ENCODE data around the gene MYO5B. TPM values are rescaled to one million over a fixed set of nuclear protein-coding genes. Genes with fewer than 3 reads are reported as not detected.

MYO5B gene
- total RNA-seq, 2 experiments from 2014 or later, result not detected

DNA sequence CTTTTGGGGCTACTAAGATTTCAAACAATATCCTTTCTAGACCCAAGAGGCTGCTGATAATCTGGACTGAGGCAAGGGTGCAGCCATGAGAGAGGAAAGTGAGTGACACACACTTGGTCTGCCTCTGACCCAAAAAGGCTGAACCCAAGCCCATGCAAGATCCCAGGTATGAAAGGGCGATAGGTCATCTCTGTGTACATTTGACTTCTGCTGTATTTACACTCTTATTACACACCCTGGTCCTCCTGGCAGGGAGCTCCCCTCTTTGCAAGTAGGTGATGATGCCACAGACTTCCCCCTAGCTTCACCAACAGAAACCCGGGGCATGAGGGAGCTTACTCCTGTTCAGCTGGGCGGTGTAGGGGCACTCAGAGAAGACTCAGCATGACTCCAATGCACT lies 319.8 kb downstream of the MYO5B start:
- ChIA-PET CTCF (ENCODE audit: unreplicated experiment) (no interaction called here), POLR2A (no interaction called here)
- H3K9me3 ChIP-seq (ENCODE audit: low read length), result no peaks in the 10 kb centered on the region
- H2AFZ ChIP-seq (ENCODE audit: low read length), result no peak overlapping the region
- H4K20me1 ChIP-seq (ENCODE audit: insufficient read depth, low read length), result no peaks in the 10 kb centered on the region
- H3K4me1 ChIP-seq (ENCODE audit: insufficient read depth, low read length, poor library complexity, severe bottlenecking), result no peaks in the 10 kb centered on the region
- H3K79me2 ChIP-seq (ENCODE audit: insufficient read depth, low read depth, low read length), result no peaks in the 10 kb centered on the region
- H3K9me2 ChIP-seq (ENCODE audit: insufficient read depth, low read length), result no peaks in the 10 kb centered on the region
- intact Hi-C loops (cut with micrococcal nuclease; ENCODE audit: unreplicated experiment), result no loop called here
- H3K36me3 ChIP-seq (ENCODE audit: insufficient read depth, low read length), result no peaks in the 10 kb centered on the region
- H3K4me3 ChIP-seq (ENCODE audit: low read depth, low read length, poor library complexity, severe bottlenecking), result no peak overlapping the region
- H3K27ac ChIP-seq (ENCODE audit: low read depth, low read length, poor library complexity, severe bottlenecking), result no peak overlapping the region
- H3K4me2 ChIP-seq (ENCODE audit: low read length), result no peak overlapping the region
- DNase-seq (ENCODE audit: low spot score), result no peak
- no peak for TF ChIP-seq EZH2phosphoT487 (IDR thresholded peaks at IDR 0.05; ENCODE audit: borderline replicate concordance, low read depth, low read length)
- TF ChIP-seq, protein P1, sequence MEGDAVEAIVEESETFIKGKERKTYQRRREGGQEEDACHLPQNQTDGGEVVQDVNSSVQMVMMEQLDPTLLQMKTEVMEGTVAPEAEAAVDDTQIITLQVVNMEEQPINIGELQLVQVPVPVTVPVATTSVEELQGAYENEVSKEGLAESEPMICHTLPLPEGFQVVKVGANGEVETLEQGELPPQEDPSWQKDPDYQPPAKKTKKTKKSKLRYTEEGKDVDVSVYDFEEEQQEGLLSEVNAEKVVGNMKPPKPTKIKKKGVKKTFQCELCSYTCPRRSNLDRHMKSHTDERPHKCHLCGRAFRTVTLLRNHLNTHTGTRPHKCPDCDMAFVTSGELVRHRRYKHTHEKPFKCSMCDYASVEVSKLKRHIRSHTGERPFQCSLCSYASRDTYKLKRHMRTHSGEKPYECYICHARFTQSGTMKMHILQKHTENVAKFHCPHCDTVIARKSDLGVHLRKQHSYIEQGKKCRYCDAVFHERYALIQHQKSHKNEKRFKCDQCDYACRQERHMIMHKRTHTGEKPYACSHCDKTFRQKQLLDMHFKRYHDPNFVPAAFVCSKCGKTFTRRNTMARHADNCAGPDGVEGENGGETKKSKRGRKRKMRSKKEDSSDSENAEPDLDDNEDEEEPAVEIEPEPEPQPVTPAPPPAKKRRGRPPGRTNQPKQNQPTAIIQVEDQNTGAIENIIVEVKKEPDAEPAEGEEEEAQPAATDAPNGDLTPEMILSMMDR (conservative IDR thresholded peaks at IDR 0.05; ENCODE audit: low read length), result no peak
- BruUV-seq (replicated peaks), result no TSS peak

DNA sequence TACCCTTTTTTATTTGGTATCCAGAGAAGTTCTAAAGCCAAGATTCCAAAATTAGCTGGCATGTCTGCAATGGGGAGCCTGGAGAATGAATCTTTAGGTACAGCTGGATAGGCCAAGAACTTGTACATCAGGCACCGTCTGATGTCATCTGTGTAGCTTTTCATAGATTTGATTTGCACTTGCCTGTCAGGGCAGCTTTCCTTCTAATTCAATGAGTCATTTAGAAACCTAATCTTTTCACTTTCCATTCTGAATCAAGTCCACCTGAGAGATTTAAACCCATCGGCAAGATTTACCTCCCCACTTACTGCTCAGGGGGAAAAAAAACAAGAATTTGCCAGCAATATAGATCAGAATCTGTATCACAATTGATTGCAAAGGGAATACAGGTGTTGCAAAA lies 320.7 kb downstream of the MYO5B start:
- no peak for DNase-seq (ENCODE audit: low spot score)
- Histone ChIP-seq H3K36me3 (ENCODE audit: insufficient read depth, low read length) (no peaks in the 10 kb centered on the region), H4K20me1 (ENCODE audit: insufficient read depth, low read length) (no peaks in the 10 kb centered on the region), H3K4me1 (ENCODE audit: insufficient read depth, low read length, poor library complexity, severe bottlenecking) (no peaks in the 10 kb centered on the region), H3K27ac (ENCODE audit: low read depth, low read length, poor library complexity, severe bottlenecking) (no peak overlapping the region), H3K9me3 (ENCODE audit: low read length) (no peaks in the 10 kb centered on the region), H2AFZ (ENCODE audit: low read length) (no peak overlapping the region), H3K4me3 (ENCODE audit: low read depth, low read length, poor library complexity, severe bottlenecking) (no peak overlapping the region), H3K9me2 (ENCODE audit: insufficient read depth, low read length) (no peaks in the 10 kb centered on the region), H3K79me2 (ENCODE audit: insufficient read depth, low read depth, low read length) (no peaks in the 10 kb centered on the region), H3K4me2 (ENCODE audit: low read length) (no peak overlapping the region)
- no TSS peak for BruUV-seq (replicated peaks)
- POLR2A ChIA-PET, result no interaction called here
- CTCF ChIA-PET (ENCODE audit: unreplicated experiment), result no interaction called here
- intact Hi-C loops (cut with micrococcal nuclease; ENCODE audit: unreplicated experiment), result no loop called here
- TF ChIP-seq, protein P1 (conservative IDR thresholded peaks at IDR 0.05; ENCODE audit: low read length), result no peak
- no peak for TF ChIP-seq EZH2phosphoT487 (IDR thresholded peaks at IDR 0.05; ENCODE audit: borderline replicate concordance, low read depth, low read length)

DNA sequence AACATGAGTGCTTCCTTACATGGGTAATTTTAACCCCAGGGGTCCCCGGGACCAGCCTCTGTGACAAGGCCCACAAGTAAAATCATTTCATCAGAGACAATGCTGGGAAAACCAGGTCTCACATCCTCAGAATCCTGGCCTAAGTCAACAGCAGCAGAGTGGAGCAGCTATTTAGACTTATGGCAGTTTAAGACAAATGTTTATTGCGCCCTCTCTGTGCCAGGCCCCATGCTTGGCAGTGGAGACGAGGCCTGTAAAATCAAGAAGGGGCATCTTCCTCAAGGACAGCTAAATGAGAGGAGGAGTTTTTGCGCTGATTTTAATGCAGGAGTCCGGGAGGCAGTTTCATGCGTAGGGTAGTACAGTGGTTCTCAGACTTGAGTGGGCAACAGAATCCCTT lies 325.6 kb downstream of the MYO5B start:
- no peak overlapping the region for H3K4me3 ChIP-seq (ENCODE audit: low read depth, low read length, poor library complexity, severe bottlenecking)
- H3K36me3 ChIP-seq (ENCODE audit: insufficient read depth, low read length), result no peaks in the 10 kb centered on the region
- no peak for DNase-seq (ENCODE audit: low spot score)
- H3K9me3 ChIP-seq (ENCODE audit: low read length), result no peaks in the 10 kb centered on the region
- H3K27ac ChIP-seq (ENCODE audit: low read depth, low read length, poor library complexity, severe bottlenecking), result no peak overlapping the region
- no peak overlapping the region for H3K4me2 ChIP-seq (ENCODE audit: low read length)
- H2AFZ ChIP-seq (ENCODE audit: low read length), result no peak overlapping the region
- ChIA-PET POLR2A (no interaction called here), CTCF (ENCODE audit: unreplicated experiment) (no interaction called here)
- BruUV-seq (replicated peaks), result no TSS peak
- no peaks in the 10 kb centered on the region for H3K4me1 ChIP-seq (ENCODE audit: insufficient read depth, low read length, poor library complexity, severe bottlenecking)
- H3K79me2 ChIP-seq (ENCODE audit: insufficient read depth, low read depth, low read length), result no peaks in the 10 kb centered on the region
- H3K9me2 ChIP-seq (ENCODE audit: insufficient read depth, low read length), result no peaks in the 10 kb centered on the region
- TF ChIP-seq, protein P1 (conservative IDR thresholded peaks at IDR 0.05; ENCODE audit: low read length), result no peak
- no peak for TF ChIP-seq EZH2phosphoT487 (IDR thresholded peaks at IDR 0.05; ENCODE audit: borderline replicate concordance, low read depth, low read length)
- no peaks in the 10 kb centered on the region for H4K20me1 ChIP-seq (ENCODE audit: insufficient read depth, low read length)
- intact Hi-C loops (cut with micrococcal nuclease; ENCODE audit: unreplicated experiment), result no loop called here
